SH-SY5Y (cell line): ENCODE measurements around the gene ABR.

Experiments
- GATA2 ChIP-seq: IDR thresholded peaks from 2 replicates; pipeline ENCODE4 v1.6.1; 2011; ENCODE audit warnings: mild to moderate bottlenecking, low read depth, low read length
- GATA3 ChIP-seq: IDR thresholded peaks from 2 replicates; pipeline ENCODE4 v1.6.1; 2011; ENCODE audit warnings: low read depth, mild to moderate bottlenecking, low read length, moderate library complexity

The ABR gene

DNA sequence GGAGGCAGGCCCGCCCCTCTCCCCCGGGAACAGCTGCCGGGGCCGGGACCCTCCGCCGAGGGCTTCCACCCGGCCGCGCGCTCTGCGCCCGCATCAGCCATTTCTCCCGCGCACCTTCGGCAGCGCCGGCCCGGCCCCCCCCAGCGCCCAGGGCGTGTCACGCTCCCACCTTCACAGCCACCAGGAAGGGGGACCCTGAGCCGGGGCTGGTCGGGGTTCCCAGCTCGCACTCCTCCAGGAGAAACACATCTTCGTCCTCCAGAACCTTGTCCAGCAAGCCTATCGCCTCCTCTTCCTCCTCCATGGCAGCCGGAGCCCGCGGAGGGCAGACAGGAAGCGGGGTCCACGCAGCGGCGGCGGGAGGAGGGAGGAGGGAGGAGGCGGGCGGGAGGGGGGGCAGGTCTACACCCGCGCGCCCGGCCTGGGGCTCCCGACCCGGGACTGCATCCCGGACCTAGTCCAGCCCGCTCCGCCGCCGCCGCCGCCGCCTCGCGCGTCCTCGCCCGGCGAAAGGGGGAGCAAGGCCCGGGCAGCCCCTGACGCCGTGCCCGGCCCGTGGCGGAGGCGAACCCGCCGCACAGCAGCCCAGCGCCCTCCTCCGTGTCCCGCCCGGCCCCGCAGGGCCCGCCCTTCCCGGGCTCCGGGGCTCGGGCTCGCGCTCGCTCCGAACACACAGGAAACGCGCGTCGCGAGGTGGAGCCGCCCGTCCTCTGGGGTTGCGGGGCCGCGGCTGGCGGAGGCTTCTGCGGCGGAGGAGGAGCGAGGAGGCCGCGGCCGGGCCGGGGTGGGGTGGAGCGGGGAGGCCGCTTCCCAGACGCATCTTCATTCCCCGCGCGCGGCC, 70.8 kb downstream of the ABR start:
- TF ChIP-seq GATA2 (no peak), GATA3 (no peak)

DNA sequence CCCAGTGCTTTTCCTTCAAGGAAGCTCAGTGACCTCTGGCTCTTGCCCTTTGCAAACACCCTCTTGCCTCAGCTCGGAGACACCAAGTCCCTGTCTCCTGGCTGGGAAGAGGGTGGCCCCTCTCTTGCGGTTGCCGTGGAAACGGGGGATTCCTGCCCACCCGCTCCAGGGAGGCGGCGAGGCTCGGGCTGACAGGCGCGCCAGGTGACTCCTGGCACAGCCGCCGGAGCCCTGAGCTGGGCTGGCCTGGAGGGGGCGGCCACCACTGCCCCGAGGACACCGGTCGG, 71.4 kb downstream of the ABR start:
- TF ChIP-seq GATA3 = no peak
- TF ChIP-seq GATA2 = no peak

DNA sequence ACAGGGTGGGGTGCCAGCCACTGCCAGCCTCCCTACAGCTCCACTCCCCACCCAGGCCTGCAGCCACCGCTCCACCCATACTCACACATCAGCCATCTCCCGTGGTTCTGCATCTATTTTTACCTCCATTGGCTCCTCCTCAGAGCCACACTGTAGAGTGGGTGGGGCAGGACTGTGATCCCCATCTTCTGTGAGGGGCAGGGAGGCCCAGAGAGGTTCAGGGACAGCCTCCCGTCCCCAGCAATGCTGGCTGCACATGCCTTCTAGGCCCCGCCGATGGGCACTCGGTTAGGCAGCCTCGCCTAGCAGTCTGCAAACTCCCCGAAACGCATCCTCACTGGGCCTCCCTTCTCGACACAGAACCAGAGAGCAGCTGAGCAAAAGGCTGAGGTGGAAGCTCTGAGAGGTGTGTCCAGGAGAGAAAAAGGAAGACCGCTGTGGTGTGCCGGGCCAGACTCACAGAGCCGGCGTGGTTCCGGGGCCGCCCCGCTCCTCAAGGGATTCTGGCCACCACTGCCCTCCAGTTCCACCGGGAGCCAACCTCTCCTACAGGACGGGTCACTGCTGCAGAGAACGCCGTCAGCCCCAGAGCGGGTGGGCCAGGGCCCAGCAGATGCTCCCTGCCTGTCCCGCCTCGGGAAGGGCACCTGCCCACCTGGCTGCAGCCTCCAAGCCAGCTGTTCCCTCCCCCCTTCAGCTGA, 71.9 kb downstream of the ABR start:
- TF ChIP-seq GATA2 (no peak), GATA3 (no peak)

- TF ChIP-seq GATA2 = no peak
- no peak for TF ChIP-seq GATA3
Measured at GRCh38 chr17:1107083-1107776, 72.6 kb downstream of the ABR start.

DNA sequence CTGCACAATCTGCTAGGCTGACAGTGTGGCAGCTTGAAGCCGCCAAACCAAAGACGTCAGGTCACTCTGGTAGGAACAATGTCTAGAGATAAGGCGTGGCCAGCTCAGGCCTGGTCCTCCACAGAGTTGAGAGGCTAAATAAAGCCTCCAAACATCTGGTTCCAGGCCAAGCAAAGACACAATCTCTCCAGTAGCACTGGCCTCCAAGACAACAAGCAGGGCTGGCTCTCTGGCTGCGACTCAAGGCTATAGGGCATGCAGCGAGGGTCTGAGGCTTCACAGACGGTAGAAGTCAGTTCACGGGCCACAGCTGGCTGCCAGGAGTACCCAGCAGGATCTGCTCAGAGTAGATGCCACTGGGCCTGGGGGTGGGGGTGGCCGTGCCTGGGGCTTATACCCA, 75.6 kb downstream of the ABR start:
- TF ChIP-seq GATA2 (no peak), GATA3 (no peak)

DNA sequence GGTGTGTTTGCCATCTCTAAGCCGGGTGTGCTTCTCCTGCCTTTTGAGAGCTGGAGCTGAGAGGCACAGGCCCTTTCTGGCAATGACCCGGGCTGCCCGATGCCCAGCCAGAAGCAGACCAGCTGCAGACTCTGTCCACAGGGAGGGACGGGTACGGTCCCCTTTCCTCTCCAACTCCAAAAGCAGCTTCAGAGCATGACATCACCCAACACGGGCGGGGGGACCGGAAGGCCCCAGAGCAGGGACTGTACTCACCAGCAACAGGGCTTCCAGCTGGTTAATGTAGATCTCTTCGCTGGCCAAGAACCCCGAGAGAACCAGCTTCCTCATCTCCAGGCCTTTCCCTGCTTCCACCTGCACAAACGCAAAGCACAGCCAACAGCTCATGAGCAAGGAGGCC, 79.4 kb downstream of the ABR start:
- no peak for TF ChIP-seq GATA3
- no peak for TF ChIP-seq GATA2

- no peak for TF ChIP-seq GATA2
- no peak for TF ChIP-seq GATA3
Measured at GRCh38 chr17:1099242-1099641, 80.5 kb downstream of the ABR start.

GRCh38 chr17:1096215-1096614, 83.6 kb downstream of the ABR start:
- TF ChIP-seq GATA2 (no peak), GATA3 (no peak)

DNA sequence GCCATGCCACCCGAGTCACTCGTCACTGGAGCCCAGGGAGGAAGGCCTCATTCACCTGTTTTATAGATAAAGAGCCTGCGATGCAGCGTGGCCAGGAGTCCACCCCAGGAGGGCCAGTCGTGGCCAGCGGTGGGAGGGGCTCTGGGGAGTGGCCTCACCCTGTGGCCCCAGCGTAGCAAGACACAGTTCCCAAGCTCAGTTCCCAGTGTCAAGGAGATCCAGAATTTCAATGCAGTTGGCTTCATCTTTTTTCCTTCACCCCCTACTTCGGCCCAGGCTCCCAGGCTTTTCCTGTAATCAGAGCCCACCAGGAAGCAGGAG, 84.0 kb downstream of the ABR start:
- TF ChIP-seq GATA2 = no peak
- no peak for TF ChIP-seq GATA3

DNA sequence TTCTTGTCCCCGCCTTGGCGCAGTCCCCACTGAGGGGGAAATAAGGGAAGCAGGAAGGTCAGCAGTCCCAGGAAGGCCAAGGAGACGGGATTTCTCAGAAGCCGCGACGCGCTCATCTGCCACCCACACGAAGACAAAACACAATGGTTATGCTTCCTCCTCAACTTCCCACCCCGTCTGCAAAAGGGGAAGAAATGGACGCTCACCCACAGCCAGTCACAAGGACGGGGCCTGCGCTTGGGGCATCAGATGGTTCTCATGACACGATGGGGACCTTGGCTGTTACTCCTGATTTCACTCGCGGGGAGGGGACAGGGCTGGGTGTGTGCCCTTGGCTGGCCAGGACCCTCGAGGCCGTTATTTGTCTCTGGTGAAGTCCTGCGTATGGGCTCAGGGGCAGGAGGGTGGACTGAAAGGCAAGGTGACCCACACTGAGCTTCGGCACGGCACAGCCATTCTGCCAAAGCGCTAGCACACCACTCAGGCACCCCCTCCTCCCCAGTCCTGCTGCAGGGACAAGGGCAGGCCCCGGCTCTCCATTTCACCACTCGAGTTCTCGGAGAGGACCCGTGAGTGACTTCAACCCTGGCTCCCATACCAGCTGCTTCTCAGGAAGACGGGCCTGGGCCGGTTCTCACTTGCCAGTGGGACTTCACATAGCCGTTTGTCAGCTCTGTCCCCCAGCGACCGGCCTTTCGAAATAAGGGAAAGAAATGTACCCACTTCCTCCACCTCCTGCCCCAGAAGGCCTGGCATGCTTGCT, 84.5 kb downstream of the ABR start:
- TF ChIP-seq GATA3 (no peak), GATA2 (no peak)

- TF ChIP-seq GATA3 (no peak), GATA2 (no peak)
Measured at GRCh38 chr17:1094591-1094990, 85.2 kb downstream of the ABR start.

GRCh38 chr17:1091900-1092299, 87.9 kb downstream of the ABR start:
- TF ChIP-seq GATA3 (no peak), GATA2 (no peak)

DNA sequence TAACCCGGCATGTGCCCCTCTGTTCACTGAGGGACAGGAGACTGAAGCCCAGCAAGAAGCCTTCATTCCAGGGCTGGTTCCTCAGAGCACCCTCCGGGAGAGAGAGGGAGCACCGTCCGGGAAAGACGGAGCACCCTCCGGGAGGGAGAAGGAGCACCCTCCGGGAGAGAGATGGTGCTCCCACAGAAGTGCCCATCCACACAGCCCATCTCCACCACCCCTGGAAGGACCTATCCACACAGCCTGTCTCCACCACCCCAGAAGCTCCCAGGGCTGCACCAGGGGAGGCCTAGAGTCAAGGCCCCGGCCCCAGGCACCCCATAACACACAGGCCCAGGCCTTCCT, 88.6 kb downstream of the ABR start:
- no peak for TF ChIP-seq GATA3
- TF ChIP-seq GATA2 = no peak

GRCh38 chr17:1090465-1091189, 89.2 kb downstream of the ABR start:
- TF ChIP-seq GATA3 (no peak), GATA2 (no peak)

DNA sequence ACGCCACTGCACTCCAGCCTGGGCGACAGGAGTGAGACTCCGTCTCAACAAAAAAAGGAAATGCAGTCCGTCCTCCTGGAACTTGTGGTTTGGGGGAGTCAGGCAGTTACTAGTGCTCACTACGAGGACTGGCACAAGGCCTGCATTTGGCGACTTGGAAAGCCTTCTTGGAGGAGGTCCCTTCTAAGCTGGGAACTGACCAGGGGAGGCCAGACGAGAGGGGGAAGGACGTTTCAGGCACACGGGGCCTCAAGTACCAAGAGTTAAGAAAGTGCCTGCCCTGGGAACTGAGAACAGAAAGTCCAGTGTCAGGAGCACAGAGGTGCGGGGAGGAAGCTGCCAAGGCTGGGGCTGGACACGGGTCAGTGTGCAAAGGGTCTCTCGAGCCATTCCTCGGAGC, 89.9 kb downstream of the ABR start:
- TF ChIP-seq GATA2 = no peak
- TF ChIP-seq GATA3 = no peak
